ENCODE results near the gene RPS6KB1.
"Not testable (repeated sequence)": the region's sequence is repeated elsewhere in the genome, so short reads cannot be mapped to it uniquely, and the experiment has no call there.

GRCh38 chr17:59973483-59973882 lies 80.6 kb downstream of the RPS6KB1 start:
- TF ChIP-seq POLR2A, CTCF (IDR thresholded peaks at IDR 0.05): not testable (repeated sequence)
